A549 (cell line): ENCODE results near the gene FLT3LG.

Source experiments
- ATOH8 ChIP-seq: fragments of 250-450 bp; sonication (Bioruptor Pico); IDR thresholded peaks from 2 replicates; pipeline ENCODE4 v1.5.0; 2020; ENCODE audit warnings: low read depth, mild to moderate bottlenecking, moderate library complexity
- CHD2 ChIP-seq: fragments of 150-350 bp; IDR thresholded peaks from 2 replicates; pipeline ENCODE4 v1.6.1; 2014; ENCODE audit warnings: low read length; ENCODE audit not compliant: partially characterized antibody
- ELK1 ChIP-seq: fragments of 150-350 bp; IDR thresholded peaks from 2 replicates; pipeline ENCODE4 v1.6.1; 2014; ENCODE audit warnings: low read depth, mild to moderate bottlenecking, low read length
- EP300 ChIP-seq, 2 experiments: fragments of >200 bp; sonication (Bioruptor Twin); formaldehyde crosslinking; IDR thresholded peaks; 2 replicates in 1 of 2; 3 replicates in 1 of 2; pipeline ENCODE4 v1.6.1; 2016 to 2017
- MAX ChIP-seq: IDR thresholded peaks from 2 replicates; pipeline ENCODE4 v1.6.1; 2012
- MYC ChIP-seq: IDR thresholded peaks from 2 replicates; pipeline ENCODE4 v1.6.1; 2012; ENCODE audit warnings: mild to moderate bottlenecking, inconsistent platforms, low read length, improper control_type of control experiment, borderline replicate concordance
- PBX3 ChIP-seq: IDR thresholded peaks from 2 replicates; pipeline ENCODE4 v1.6.1; 2012
- POLR2A ChIP-seq: IDR thresholded peaks from 2 replicates; pipeline ENCODE4 v1.6.1; 2012; ENCODE audit warnings: mild to moderate bottlenecking, low read length
- REST ChIP-seq: fragments of 200-600 bp; sonication (generic); IDR thresholded peaks from 2 replicates; pipeline ENCODE4 v1.6.1; 2016; ENCODE audit warnings: antibody characterized with exemption, mild to moderate bottlenecking, moderate library complexity
- RFX5 ChIP-seq: fragments of 450-650 bp; IDR thresholded peaks from 2 replicates; pipeline ENCODE4 v1.7.1; 2014; ENCODE audit warnings: antibody characterized with exemption, mild to moderate bottlenecking, moderate library complexity
- RNF2 ChIP-seq: fragments of 200-600 bp; sonication (generic); IDR thresholded peaks from 2 replicates; pipeline ENCODE4 v1.6.1; 2016; ENCODE audit warnings: low read depth, mild to moderate bottlenecking, antibody characterized with exemption, moderate library complexity, borderline replicate concordance
- ZC3H11A ChIP-seq: fragments of 450-650 bp; IDR thresholded peaks from 2 replicates; pipeline ENCODE4 v1.6.1; 2014; ENCODE audit warnings: antibody characterized with exemption, mild to moderate bottlenecking
- ZSCAN20 ChIP-seq: fragments of 250-450 bp; sonication (Bioruptor Pico); IDR thresholded peaks from 2 replicates; pipeline ENCODE4 v1.8.0; 2022; ENCODE audit warnings: mild to moderate bottlenecking, moderate library complexity
- TF ChIP-seq, protein P1 (sequence below): fragments of >200 bp; sonication (Bioruptor Twin); formaldehyde crosslinking; IDR thresholded peaks from 3 replicates; pipeline ENCODE4 v1.5.1; 2016

- no peak for TF ChIP-seq ELK1
- TF ChIP-seq REST = no peak
- no peak for TF ChIP-seq CHD2
- TF ChIP-seq, protein P1, sequence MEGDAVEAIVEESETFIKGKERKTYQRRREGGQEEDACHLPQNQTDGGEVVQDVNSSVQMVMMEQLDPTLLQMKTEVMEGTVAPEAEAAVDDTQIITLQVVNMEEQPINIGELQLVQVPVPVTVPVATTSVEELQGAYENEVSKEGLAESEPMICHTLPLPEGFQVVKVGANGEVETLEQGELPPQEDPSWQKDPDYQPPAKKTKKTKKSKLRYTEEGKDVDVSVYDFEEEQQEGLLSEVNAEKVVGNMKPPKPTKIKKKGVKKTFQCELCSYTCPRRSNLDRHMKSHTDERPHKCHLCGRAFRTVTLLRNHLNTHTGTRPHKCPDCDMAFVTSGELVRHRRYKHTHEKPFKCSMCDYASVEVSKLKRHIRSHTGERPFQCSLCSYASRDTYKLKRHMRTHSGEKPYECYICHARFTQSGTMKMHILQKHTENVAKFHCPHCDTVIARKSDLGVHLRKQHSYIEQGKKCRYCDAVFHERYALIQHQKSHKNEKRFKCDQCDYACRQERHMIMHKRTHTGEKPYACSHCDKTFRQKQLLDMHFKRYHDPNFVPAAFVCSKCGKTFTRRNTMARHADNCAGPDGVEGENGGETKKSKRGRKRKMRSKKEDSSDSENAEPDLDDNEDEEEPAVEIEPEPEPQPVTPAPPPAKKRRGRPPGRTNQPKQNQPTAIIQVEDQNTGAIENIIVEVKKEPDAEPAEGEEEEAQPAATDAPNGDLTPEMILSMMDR = no peak
- TF ChIP-seq EP300 (IDR thresholded peaks at IDR 0.05) = no peak
- TF ChIP-seq RFX5 = no peak
- TF ChIP-seq ATOH8 (CRISPR knock-in tag) = no peak
- no peak for TF ChIP-seq ZC3H11A
- no peak for TF ChIP-seq PBX3
- TF ChIP-seq ZSCAN20 (CRISPR knock-in tag) = no peak
- no peak for TF ChIP-seq POLR2A
- no peak for TF ChIP-seq MAX
- no peak for TF ChIP-seq RNF2
- no peak for TF ChIP-seq MYC
Observed at GRCh38 chr19:49437231-49437630, 36.8 kb upstream of the FLT3LG start.
